ENCODE data around the gene XPNPEP3. TPM values are rescaled to one million over a fixed set of nuclear protein-coding genes. Genes with fewer than 3 reads are reported as not detected.

XPNPEP3 gene
- total RNA-seq, 1 donor from 2014 or later: 34.7 TPM

DNA sequence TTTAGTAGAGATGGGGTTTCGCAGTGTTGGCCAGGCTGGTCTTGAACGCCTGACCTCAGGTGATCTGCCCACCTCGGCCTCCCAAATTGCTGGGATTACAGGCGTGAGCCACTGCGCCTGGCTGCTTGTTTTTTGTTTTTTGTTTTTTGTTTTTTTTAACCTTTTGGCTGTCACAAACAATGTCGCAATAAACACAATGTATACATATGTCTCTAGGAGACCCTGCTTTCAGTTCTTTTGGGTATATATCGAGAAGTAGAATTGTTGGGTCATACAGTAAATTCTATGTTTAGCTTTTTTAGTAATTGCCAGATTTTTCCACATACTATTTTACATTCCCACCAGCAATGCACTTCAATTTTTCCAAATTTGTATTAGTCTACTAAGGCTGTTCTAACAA is 122.2 kb downstream of the XPNPEP3 start:
- TF ChIP-seq, protein P1, sequence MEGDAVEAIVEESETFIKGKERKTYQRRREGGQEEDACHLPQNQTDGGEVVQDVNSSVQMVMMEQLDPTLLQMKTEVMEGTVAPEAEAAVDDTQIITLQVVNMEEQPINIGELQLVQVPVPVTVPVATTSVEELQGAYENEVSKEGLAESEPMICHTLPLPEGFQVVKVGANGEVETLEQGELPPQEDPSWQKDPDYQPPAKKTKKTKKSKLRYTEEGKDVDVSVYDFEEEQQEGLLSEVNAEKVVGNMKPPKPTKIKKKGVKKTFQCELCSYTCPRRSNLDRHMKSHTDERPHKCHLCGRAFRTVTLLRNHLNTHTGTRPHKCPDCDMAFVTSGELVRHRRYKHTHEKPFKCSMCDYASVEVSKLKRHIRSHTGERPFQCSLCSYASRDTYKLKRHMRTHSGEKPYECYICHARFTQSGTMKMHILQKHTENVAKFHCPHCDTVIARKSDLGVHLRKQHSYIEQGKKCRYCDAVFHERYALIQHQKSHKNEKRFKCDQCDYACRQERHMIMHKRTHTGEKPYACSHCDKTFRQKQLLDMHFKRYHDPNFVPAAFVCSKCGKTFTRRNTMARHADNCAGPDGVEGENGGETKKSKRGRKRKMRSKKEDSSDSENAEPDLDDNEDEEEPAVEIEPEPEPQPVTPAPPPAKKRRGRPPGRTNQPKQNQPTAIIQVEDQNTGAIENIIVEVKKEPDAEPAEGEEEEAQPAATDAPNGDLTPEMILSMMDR (conservative IDR thresholded peaks at IDR 0.05): no peak
- no peak for DNase-seq (ENCODE audit: low read depth, low spot score)
- H3K36me3 Mint-ChIP-seq (ENCODE audit: low read depth): no peaks in the 10 kb centered on the region
- H3K9me3 Mint-ChIP-seq: no peaks in the 10 kb centered on the region
- H3K27ac Mint-ChIP-seq (ENCODE audit: unreplicated experiment): no peak overlapping the region
- H3K4me1 Mint-ChIP-seq: no peaks in the 10 kb centered on the region
- no peak overlapping the region for H3K4me3 Mint-ChIP-seq
- H3K27me3 Mint-ChIP-seq (ENCODE audit: low read depth): no peaks in the 10 kb centered on the region

DNA sequence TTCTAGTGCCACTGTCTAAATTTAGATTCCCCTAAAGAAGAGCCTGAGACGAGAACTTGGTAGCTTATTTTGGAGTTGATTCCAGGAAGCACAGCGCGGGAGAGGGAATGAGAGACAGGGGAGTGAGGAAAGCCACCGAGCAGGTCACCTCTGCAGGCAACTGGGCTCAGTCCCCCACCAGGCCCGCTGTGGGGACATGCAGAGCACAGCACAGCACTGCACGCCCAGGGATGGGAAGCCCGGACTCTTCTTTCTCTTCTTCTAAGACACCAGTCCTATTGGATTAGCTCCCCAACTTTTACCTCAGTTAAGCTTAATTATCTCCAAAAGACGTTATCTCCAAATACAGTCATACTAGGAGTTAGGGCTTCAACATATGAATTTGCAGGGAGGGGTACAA is 122.9 kb downstream of the XPNPEP3 start:
- Mint-ChIP-seq H3K9me3 (no peaks in the 10 kb centered on the region), H3K4me3 (no peak overlapping the region), H3K4me1 (no peaks in the 10 kb centered on the region), H3K27ac (ENCODE audit: unreplicated experiment) (peak overlapping the region; percentile 5), H3K36me3 (ENCODE audit: low read depth) (no peaks in the 10 kb centered on the region), H3K27me3 (ENCODE audit: low read depth) (no peaks in the 10 kb centered on the region)
- TF ChIP-seq, protein P1 (conservative IDR thresholded peaks at IDR 0.05): no peak
- no peak for DNase-seq (ENCODE audit: low read depth, low spot score)

Small RNAs within 50 kb of the gene (microRNA-seq; reads per million reads assigned to microRNA genes)
- 3.0 reads per million for gene MIR4766

Other genes with a start within 250 kb of the XPNPEP3 start
- gene MRTFA, start 220.4 kb upstream of the XPNPEP3 start, total RNA-seq: 45.0 and 52.8 TPM in 2 replicates
- 0.84 and 1.3 TPM in 2 replicates for gene MCHR1, start 177.7 kb upstream of the XPNPEP3 start, total RNA-seq
- gene SLC25A17, start 37.8 kb upstream of the XPNPEP3 start, total RNA-seq: 25.7 and 28.1 TPM in 2 replicates
- gene ST13, start 509 bp upstream of the XPNPEP3 start, total RNA-seq: 303 and 321 TPM in 2 replicates
- not detected in 2 replicates for gene DNAJB7, start 5.0 kb downstream of the XPNPEP3 start, total RNA-seq
- 75.5 and 78.7 TPM in 2 replicates for gene RBX1, start 94.2 kb downstream of the XPNPEP3 start, total RNA-seq
- 89.2 and 93.1 TPM in 2 replicates for gene EP300, start 235.4 kb downstream of the XPNPEP3 start, total RNA-seq